Mesenteric fat pad (tissue), 1 donor: ENCODE results near the gene HIF1AN. TPM values are rescaled to one million over a fixed set of nuclear protein-coding genes. Genes with fewer than 3 reads are reported as not detected.

ENCODE experiments used
- total RNA-seq: library from RNA; stranded (reverse); fragmentation: NEBNext Ultra II Directional; extraction: Animal tissue kit (Norgen Biotek cat#: 25700); gene quantifications from one replicate; pipeline ENCODE4 v1.2.1, GENCODE V29; 2021
- donor health status: DM: yes; HTN: yes; CAD: no.

The HIF1AN gene
- total RNA-seq, 1 donor from 2014 or later: 29.2 TPM

Other genes starting within 250 kb of the HIF1AN start
- 30.4 TPM for gene BLOC1S2, start 249.3 kb upstream of the HIF1AN start, total RNA-seq
- gene PKD2L1, start 205.7 kb upstream of the HIF1AN start, total RNA-seq: 0.39 TPM
- gene SCD, start 188.7 kb upstream of the HIF1AN start, total RNA-seq: 1,693 TPM
- gene WNT8B, start 72.9 kb upstream of the HIF1AN start, total RNA-seq: not detected
- gene SEC31B, start 16.1 kb upstream of the HIF1AN start, total RNA-seq: 9.8 TPM
- gene NDUFB8, start 6.1 kb upstream of the HIF1AN start, total RNA-seq: 123 TPM
- not detected for gene PAX2, start 209.6 kb downstream of the HIF1AN start, total RNA-seq